NCI-H748 (cell line): ENCODE results near the gene MPP4.

ENCODE experiments used
- DNase-seq: peaks from one replicate; lab custom pipeline; 2025; ENCODE audit not compliant: unreplicated experiment; lab: John Stamatoyannopoulos, UW

Gene MPP4

GRCh38 chr2:201631041-201631440, 67.4 kb downstream of the MPP4 start:
- no peak for DNase-seq

GRCh38 chr2:201630577-201630976, 67.9 kb downstream of the MPP4 start:
- no peak for DNase-seq

DNA sequence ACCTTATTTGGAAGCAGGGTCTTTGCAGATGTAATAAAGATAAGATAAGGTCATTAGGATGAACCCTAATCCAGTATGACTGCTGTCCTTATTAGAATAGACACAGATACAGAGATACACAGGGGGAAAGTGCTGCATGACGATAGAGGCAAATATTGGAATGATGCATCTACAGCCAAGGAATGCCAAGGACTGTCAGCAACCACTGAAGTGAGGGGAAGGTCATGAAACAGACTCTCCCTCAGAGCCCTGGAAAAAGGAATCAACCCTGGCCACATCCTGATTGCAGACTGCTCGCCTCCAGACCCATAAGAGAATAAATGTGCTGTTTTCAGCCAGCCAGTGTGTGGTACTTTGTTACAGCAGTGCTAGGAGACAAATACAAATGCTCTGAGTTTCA, 69.9 kb downstream of the MPP4 start:
- no peak for DNase-seq

DNA sequence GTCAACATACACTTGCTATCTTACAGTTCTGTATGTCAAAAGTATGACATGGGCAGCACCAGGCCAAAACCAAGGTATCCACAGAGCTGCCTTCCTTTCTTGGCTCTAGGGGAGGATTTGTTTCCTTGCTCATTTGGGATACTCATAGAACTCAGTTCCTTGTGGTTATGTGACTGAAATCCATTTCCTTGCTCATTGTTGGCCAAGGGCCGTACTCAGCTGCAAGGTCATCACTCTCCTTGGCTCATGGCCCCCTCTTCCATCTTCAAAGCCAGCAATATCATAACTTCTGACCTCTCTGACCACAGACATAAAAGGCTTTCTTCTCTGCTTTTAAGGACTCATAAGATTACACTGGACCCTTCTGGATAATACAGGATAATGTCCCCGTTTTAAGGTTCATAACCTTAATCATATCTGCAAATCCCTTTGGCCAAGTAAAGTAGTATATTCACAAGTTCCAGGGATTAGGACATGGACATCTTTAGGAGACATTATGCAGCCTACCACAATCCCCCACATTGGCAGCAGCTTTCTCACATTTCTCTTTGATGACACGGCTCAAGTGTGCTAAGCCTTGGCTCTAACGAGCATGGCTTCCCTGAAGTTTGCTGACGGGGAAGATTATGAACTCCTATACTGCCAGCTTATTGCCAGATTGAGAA, 76.0 kb downstream of the MPP4 start:
- DNase-seq = no peak

DNA sequence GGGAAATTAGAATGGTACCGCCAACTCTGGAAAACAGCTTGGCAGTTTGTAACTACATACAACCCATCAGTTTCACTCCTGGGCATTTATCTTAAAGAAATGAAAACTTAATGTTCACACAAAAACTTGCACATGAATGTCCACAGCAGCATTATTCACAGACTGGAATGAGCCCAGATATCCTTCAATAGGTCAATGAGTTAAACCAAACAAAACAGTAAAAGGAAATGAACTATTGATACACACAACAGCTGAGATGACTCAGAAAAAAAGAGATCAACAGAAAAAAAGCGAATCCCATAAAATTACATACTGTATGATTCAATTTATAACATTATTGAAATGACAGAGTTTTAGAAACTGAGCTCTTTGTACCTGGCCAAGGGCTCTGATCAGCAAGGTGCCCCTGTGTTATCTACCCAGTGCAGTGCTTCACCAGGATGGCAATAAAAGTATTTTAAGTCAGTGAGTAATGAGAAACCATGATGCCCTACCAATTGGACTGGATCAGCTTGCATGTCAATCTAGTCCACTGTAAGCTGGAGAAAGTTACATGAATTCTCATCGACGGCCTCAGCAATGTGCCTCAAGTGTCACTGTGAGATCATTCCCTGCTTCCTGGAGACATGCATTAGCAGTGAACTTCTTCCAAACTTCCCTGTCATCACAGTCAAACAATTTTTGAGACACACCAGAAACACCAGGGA, 77.0 kb downstream of the MPP4 start:
- no peak for DNase-seq

GRCh38 chr2:201618744-201619662, 79.4 kb downstream of the MPP4 start:
- peak; percentile 79 for DNase-seq

DNA sequence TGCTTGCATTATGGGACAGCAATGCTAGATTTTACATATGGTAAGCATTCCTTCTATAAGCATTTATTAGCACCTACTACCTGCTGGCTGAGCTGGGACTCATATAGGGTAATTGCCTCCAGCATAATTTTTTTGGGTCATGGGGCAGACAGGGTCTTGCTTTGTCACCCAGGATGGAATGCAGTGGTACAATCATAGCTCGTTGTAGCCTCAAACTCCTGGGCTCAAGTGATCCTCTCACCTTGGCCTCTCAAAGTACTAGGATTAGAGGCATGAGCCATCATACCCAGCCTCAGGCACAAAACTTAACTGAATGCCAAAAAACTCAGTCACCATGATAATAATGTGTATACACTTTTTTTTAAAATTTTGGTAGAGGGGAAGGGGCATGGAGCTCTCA, 90.4 kb downstream of the MPP4 start:
- DNase-seq = no peak

DNA sequence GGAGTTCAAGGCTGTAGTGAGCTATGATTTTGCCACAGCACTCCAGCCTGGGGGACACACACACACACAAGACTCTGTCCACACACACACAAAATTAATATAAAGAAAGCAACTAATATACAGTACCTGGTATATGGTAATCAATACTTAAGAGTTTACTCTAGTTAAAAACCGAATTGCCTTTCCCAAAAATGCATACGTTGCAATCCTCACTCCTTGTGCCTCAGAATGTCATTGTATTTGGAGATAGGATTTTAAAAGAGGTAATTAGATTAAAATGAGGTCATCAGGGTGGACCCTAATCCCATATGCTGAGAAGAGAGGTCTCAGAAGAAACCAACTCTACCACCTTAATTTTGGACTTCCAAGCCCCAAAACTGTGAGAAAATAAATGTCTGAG, 90.9 kb downstream of the MPP4 start:
- no peak for DNase-seq

DNA sequence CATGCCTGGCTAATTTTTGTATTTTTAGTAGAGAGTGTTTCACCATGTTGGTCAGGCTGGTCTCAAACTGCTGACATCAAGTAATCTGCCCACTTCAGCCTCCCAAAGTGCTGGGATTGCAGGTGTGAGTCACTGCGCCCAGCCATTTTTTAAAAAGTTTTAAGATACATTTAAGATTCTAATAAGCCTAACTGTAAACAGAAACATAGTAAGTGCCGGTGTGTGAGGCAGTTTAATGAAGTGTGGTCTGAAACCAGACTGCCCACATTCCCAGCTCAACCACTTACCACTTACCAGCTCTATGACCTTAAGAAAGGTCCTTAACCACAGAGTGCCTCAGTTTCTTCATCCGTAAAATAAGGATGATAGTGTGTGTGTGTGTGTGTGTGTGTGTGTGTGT, 97.5 kb downstream of the MPP4 start:
- DNase-seq = no peak

DNA sequence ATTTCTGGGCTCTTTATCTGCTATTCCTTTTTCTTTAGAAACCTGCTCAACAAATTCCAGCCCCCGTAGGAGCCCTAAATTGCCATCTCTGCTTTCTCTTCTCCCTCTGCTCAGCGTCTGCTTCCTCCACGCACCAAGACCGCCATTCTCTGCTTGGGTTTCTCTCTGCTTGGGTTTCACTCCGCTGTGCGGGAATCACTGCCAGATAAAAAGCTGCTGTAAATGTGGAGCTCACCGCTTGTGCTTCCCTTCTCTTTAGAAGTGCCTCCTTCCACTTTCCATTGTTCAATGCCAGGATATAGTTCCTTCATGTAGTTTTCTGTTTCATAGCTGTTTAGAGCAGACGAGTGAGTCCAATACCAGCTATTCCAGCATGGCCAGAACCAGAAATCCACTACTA, 101.0 kb downstream of the MPP4 start:
- no peak for DNase-seq
